ENCODE results near the gene MSANTD3.

MSANTD3 gene

DNA sequence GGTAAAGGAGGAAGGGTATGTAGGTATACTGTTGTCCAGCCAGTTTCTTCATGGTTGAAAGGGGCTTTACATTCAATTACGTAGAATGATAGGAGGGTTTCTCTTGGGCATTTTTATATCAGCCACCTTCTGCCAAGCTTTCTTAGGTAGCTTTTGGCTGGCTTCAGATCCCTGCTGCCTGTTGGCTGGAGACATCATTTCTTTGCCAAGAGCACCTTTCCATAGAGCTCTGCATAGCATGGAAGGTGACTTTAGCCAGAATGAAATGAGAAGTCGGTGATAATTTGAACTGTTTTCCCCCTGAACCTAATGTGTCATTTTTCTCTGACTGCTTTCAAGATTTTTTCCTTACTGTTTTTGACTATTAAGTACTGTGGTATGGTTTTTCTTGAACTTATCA lies 72.9 kb downstream of the MSANTD3 start:
- H3K9me3 Mint-ChIP-seq: no peaks in the 10 kb centered on the region
- H3K4me3 Mint-ChIP-seq: no peak overlapping the region
- no peak overlapping the region for H3K27ac Mint-ChIP-seq
- no peaks in the 10 kb centered on the region for H3K4me1 Mint-ChIP-seq
- H3K27me3 Mint-ChIP-seq: no peaks in the 10 kb centered on the region
- peaks cover 5% of the 10 kb centered on the region for H3K36me3 Mint-ChIP-seq

All from activated naive CD4-positive, alpha-beta T cell treated with anti-CD3 and anti-CD28 coated beads, Interleukin-2, amount 50 U/mL, for 24 hours (primary cell).